ENCODE data around the gene PLEKHG4.

The PLEKHG4 gene, protein sequence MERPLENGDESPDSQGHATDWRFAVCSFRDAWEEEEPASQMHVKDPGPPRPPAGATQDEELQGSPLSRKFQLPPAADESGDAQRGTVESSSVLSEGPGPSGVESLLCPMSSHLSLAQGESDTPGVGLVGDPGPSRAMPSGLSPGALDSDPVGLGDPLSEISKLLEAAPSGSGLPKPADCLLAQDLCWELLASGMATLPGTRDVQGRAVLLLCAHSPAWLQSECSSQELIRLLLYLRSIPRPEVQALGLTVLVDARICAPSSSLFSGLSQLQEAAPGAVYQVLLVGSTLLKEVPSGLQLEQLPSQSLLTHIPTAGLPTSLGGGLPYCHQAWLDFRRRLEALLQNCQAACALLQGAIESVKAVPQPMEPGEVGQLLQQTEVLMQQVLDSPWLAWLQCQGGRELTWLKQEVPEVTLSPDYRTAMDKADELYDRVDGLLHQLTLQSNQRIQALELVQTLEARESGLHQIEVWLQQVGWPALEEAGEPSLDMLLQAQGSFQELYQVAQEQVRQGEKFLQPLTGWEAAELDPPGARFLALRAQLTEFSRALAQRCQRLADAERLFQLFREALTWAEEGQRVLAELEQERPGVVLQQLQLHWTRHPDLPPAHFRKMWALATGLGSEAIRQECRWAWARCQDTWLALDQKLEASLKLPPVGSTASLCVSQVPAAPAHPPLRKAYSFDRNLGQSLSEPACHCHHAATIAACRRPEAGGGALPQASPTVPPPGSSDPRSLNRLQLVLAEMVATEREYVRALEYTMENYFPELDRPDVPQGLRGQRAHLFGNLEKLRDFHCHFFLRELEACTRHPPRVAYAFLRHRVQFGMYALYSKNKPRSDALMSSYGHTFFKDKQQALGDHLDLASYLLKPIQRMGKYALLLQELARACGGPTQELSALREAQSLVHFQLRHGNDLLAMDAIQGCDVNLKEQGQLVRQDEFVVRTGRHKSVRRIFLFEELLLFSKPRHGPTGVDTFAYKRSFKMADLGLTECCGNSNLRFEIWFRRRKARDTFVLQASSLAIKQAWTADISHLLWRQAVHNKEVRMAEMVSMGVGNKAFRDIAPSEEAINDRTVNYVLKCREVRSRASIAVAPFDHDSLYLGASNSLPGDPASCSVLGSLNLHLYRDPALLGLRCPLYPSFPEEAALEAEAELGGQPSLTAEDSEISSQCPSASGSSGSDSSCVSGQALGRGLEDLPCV

DNA sequence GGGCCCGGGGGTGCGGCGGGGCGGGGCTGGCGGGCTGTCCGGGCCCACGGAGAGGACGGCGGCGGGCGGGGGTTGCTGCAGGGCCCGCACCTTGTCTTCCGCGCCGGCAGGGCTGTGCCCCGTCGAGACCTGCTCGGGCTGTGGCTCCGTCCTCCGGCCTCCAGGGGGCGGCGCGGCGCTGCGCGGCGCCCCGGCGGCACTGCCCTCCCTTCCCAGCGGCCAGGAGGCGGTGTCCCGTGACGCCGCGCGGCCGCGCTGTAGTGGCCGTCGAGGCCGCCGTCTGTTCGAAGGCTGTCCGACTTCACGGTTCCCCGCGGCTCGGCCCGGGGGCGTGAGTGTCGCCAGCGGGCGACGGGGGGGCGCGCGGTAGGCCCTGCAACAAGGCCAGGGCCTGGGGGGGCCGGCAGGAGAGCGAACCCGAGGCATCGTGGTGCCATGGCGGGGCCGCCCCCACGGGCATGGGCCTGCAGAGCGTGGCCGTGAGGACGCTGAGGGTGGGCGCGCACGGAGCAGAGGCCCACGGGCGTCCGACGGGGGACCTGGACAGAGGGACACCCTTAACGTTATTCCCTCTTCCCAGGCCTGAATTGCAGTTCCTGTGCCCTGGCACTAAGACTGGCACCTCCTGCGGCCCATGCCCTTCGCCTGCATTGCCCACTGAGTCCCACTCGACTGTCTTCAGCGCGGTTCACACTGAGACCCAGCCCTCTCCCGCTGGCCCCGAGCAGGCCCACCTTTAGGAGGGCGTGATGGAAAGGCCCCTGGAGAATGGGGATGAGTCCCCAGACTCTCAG is at the start of gene PLEKHG4:
Gene PLEKHG4 (plus strand): TSS at position 237 of the 794 bp plus-strand sequence. CDS start 513 bp downstream, at position 750.
- peak; percentile 87 for DNase-seq (ENCODE audit: low read depth)

DNA sequence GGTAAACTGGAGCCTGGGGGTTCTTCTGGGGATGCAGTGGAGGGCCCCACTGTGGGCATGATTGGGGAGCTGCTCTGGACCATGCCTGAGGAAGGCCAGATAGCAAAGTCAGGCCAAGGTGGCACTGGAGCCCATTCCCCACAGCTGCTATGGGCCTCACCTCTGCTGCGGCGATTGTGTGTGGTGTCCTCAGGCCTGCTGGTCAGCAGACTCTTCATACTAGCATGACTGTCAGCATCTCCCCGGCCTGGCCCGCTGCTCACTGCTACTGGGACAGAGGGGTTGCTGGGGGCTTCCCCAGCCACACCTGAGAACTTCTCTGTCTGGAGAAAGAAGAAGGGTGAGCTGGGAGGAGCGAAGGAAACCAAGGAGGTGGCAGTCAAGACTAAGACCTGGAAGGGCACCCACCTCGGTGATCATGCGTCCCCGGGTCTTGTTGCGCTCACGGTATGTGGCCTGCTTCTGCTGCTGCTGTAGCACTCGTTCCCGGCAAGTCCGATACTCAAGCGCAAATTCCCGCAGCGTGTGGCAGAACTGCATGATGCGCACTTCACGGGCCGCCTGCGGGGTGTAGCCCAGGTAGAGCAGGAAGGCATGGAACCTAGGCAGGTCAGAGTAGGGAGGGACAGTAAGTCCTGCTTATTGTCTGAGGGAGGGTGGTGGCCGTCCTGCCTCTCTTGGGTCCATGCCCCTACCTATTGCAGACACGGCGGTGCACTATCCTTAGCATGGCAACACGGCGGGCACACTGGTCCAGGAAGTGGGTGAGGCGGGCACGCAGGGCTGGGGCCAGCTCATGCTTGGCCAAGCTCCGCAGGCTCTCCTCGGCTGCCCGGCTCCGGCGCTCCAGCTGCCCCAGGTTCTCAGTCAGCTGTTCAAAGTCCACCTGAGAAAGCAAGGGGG is 49.2 kb upstream of the PLEKHG4 start:
- no peak for DNase-seq (ENCODE audit: low read depth)

DNA sequence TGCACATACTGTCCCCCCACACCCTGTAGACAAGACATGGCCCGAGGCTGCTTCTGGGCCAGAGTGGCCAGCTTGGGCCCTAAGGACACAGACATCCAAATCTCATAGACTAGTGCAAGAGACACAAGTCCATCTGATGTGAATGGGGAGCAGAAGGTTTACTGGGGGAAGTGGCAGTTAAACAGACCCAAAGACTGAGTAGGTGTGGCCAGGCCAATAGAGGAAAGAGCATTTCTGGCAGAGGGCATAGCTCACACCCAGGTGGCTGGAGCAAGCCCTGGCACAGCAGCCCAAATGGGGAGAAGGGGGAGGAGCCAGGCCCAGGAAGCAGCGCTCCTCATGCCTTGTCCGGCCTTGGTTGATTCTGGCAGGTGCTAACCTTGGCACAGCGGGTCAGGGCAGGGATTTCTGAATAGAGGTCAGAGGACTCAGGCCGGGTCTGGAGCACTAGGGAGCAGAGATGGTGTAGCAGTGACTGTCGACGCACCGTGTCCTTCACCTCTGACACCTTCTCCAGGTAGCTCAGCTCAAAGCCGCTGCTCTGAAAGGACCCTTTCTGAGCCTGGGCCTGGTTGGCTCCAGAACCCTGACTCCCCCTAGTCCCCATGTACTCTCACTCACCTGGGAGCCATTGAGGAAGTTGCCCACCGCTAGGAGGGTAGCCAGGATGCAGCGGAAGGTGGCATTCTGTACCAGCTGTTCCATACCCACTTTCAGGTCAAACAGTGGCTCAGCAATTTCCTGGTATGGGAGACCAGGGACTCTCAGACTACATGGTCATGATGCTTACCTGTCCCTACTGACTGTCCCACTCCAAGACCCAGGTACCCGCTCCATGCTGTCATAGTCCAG is 48.3 kb upstream of the PLEKHG4 start:
- no peak for DNase-seq (ENCODE audit: low read depth)

DNA sequence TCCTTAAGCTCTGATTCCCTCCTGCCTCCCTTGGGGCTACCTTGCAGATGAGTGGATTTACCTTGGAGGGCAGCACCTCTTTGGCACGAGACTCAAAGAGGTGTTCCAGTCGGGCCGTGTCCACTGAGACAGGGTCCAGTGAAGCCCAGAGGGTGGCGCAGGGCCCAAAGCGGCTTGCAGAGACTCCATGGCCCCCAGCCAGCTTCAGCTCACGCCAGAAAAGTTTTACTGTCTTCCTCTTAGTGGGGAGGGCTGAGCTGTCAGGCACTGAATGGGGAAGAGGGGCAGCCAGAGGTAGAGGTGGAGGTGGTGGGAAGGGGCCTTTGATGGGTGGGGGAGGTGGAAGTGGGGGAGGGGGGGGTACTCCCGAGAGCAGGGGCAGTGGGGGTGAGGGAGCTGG is 45.7 kb upstream of the PLEKHG4 start:
- no peak for DNase-seq (ENCODE audit: low read depth)

DNA sequence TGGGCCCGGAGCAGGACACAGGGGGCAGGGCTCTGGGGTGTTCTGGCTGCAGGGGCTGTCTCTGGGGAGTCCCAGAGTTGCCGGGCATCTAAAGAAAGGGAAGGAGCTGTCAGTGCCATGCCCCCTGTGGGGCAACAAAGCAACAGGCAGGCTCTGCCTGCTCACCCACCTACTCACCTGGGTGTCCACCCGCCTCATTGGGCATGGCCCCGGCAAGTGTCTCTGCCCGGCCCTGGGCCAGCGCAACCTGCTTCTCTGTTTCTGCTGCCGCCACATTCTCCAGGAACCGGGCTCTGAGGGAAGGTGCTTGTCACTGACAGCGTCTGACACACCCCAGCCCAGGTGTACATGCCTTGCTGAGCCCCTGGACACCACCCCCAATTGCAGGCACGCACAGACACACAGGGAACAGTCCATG is 45.1 kb upstream of the PLEKHG4 start:
- no peak for DNase-seq (ENCODE audit: low read depth)

DNA sequence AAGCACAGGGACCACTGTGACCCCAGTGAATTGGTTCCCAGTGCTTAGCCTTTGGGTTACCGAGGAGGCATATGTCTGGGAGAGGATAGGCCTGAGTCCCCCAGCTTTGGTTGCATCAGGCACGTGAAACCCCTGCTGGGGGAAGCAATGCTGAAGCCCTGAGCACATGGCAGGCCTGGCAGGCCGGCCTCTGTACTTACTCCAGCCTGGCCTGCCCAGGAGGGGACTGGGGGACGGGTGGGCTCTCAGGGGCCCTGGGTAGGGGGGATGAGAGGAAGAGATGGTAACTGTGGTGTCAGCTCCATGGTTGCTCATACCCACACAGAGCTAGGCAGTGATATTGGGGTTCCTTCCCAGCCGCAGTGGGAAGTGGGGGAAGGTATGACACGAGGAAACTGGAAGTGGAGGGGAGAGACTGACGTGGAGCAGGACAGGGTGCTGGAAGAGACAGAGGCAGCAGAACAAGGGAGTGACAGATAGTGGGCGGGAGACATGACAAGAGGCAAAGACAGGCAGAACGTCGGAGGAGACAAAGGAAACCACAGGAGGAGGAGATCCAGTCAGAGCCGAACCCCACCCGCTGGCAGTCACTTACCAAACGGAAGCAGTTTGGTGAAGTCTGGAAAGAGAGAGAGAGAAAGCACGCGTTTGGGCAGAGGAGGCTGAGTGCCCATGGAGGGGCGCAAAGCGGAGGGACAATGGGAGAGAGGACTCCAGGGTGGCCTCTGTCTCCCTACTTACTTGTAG is 43.3 kb upstream of the PLEKHG4 start:
- DNase-seq (ENCODE audit: low read depth): no peak

DNA sequence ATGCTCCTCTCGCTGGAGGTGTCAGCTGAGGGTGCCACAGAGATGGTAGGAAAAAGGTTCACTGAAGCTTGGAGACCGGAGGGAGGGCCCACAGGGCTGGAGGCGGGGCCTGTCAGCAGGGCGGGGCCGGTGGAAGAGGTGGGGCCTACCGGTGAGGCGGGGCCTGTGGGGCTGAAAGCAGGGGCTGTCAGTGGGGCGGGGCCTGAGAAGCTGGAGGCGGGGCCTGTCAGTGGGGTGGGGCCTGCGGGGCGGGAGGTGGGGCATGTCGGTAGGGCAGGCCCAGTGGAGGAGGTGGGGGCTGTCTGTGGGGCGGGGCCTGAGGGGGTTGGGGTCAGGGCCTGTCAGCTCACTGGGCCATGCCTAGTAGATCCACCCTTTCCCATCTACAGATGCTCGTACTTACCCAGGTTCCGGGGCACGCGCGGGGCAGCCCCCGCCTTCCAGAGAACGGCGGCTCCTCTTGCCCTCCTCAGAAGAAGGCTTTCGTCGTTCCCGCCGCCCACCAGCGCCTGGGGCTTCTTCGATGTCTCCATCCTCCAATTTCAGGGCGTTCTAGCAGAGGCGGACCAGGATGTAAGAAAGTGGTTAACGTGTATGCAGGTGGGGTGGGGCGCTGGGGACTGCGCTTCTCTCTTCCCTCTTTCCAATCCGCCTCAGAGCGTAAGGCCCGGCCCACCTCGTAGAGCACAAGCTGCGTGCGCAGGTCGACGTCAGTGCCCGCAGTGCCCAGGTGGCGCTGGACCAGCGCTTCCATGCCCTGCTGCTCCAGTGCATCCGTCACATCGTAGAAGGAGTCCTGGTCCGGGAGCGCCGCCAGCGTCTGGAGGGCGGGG is 42.6 kb upstream of the PLEKHG4 start:
- DNase-seq (ENCODE audit: low read depth): peak; percentile 84

DNA sequence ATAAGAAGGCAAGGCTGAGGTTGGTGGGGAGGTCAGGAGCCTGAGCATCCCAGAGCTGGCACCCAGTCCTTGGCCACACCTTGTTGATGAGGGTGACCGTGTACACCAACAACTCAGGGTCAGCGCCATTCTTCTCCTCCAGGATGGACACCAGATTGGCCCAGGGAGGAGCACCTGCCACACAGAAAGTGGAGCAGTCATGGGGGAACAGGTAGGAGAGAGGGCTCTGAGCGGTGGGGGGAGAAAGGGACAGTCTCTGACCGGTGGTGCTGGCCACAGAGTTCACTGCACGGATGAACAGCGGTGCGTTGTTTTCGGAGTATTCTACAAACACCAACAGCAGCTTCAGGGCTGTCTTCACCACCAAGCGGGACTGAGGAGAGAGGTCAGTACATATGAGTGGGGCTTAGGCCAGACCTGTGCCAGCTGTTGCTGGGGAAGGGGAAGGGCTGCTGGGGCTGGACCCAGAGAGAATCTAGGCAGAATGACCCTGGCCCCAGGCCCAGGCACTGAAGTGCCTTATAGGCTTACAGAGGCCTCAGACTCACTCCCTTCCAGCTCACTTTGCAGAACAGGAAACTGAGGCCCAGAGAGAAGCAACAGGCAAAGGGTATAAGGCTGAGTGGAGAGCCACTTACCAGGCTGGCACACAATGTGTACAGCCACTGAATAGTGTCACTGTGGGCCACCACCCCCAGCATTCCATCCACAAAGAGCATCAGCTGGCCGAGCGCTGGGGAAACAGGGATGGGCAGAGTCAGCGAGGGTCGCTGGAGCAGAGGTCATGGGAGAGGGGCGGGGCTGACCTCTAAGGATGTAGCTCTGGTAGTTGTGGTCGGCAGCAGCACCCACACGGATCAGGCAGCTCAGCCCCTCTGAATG is 41.7 kb upstream of the PLEKHG4 start:
- DNase-seq (ENCODE audit: low read depth): no peak

DNA sequence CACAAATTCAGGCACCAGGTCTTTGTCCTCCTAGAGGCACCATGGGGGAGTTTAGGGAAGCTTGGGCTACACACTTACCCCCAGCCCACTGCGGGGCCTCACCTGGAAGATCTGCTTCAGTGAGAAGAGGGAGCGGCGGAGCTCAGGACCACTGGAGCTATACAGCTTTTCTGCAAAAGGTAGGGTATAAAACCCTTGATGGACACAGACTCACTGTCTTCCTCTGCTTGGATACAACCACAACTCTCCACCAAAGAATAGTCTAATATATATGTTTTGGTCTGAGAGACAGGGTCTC is 41.1 kb upstream of the PLEKHG4 start:
- no peak for DNase-seq (ENCODE audit: low read depth)

DNA sequence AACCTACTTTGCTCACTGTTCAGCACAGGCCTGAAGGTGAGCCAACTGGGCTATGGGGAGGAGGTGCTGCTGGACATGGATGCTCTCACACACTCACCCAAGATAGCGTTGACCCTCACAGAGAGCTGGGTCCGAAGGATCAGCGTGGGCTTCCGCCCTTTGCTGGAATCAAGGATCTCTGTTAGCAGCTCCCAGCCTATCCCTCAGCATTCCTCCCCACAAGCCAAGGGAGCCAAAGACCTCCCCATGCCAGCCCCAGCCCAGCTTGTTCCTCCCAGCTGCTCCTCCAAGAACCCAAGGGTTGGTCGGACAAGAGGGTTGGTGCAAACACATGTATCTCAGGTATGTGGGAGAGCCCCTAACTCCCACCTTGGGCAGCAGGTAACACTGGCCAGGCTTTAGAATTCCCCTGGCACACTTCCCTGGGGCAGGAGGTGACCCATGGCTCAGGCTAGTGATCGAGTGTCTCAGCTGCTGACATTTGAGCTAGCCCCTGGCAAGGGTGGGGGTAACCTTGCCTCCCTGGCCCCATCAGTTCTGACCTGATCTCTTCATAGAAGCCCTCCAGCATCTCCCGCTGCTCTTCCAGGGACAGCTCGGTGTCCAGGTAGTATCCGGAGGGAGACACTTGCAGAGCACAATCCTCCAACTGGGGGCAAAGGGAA is 40.4 kb upstream of the PLEKHG4 start:
- no peak for DNase-seq (ENCODE audit: low read depth)

DNA sequence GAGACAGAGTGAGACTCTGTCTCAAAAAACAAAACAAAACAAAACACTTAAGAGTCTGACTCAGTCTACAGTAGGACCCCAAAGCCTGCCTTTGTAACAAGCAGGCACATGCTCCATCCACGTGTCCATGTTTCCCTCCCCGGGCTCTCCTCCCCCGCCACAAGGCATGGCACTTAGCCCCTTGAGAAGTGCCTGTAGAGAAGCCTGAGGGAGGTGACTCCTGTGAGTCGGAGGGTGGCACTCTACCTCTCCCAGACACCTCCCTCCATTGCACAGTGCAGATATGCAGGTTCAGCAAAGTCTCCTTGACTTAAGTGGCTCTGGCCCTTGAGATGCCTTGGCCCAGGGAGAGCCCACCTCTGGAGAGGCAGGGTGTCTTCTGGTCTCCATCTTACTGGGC is 38.8 kb upstream of the PLEKHG4 start:
- no peak for DNase-seq (ENCODE audit: low read depth)

DNA sequence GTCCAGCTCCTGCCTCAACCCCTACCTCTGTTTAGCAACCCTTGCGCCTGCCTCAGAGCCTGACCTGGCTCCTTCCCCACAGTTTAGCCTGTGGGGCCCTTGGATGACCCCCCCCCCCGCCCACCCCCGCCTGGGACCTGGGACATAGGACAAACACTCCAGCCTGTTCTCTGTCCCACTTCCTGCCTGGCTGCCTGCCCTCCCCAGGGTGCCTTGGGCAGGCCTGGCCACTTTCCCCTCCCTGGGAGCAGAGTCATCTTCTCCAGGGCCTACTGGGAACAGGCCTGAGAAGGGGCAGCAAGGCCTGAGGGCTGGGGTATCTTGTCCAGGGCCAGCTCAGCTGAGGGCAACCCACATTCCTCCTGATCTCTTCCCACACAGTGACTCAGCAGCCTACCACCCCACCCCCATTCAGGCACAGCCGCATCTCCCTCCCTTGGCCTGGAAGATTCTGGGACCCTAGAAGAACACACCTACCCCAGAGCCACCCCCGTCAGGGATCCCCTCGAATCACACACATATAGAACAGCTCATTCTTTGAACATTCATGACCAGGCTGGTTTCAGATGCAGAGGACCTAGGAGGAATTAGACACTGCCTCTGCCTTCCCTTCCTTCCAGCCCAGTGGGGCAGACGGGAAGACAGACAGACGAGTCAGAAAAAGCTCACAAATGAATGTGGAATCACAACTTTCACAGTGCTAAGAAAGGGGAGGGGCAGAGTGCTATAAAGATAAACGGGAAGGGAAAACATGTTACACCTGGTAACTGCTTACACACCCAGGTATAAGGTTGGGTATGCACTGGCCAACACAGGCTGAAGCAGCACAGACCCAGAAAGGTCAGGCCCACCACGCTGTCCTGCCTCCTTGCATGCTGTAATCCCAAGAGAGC is 38.1 kb upstream of the PLEKHG4 start:
- DNase-seq (ENCODE audit: low read depth): no peak

DNA sequence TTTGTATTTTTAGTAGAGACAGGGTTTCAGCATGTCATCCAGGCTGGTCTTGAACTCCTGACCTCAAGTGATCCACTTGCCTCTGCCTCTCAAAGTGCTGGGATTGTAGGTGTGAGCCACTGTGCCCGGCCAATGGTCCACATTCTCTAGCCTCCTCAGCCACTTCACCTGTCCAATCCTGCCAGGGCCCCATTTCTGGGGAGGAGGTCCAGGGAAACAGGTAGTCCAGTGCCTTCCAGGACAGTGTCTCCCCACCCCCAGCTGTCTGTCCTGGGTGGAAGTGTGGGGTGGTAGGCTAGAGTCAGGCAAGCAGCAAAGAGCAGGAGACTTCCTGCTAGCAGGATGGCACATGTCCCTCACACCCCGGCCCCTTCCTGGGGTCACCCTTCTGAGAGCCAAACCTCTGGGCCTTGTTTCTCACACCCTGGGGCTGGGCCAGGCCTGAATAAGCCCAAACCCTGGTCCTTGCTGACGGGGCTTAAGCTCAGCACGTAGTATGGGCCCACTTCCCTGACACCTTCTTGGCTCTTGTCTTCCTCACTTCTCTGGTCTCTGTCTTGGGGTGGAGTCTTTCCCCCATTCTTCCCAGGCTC is 37.1 kb upstream of the PLEKHG4 start:
- no peak for DNase-seq (ENCODE audit: low read depth)

DNA sequence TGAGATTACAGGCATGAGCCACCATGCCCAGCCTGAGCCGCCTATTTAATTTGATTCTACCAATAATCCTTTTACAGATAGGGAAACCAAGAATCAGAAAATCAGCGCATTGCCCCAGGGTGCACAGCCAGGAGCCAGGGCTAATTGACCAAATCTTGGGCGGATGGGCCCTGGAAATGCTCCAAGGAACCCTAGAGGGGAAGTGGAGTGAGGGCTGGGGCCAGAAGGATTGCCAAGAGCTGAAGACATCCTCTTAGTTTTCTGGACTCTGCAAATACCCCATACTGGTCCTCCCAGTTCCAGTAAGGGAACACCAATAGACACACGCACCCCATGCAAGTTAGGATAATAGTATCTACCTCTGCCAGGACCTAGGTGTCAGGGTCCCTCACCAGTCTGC is 35.9 kb upstream of the PLEKHG4 start:
- no peak for DNase-seq (ENCODE audit: low read depth)

Measured in activated T-cell treated with anti-CD3 and anti-CD28 coated beads for 48 hours (primary cell).